Measurements from ENCODE around the gene TENT5C. TPM values are rescaled to one million over a fixed set of nuclear protein-coding genes. Genes with fewer than 3 reads are reported as not detected.

The TENT5C gene
- total and polyA plus RNA-seq, 9 of the 15 experiments (the other 6 are each of a cell fraction or from before 2014, with no cell fraction given): 1.8 to 7.7 (median 4.0) TPM

- TF ChIP-seq ZNF395 (CRISPR knock-in tag; IDR thresholded peaks at IDR 0.05) (peak; percentile 35; the same call in 1 of the 2 replicates), TBP (optimal IDR thresholded peaks at IDR 0.05; ENCODE audit: low read depth, low read length) (peak; percentile 23), RHOXF2B (CRISPR knock-in tag; conservative IDR thresholded peaks at IDR 0.05) (0 out of 2 replicates have a peak, but pooled peaks have one; percentile 62), ZMIZ1 (IDR thresholded peaks at IDR 0.05; ENCODE audit: low read depth in 2 of 2, low read length in 2 of 2) (no peak), ZNF589 (CRISPR knock-in tag; IDR thresholded peaks at IDR 0.05; ENCODE audit: low read depth) (0 out of 2 replicates have a peak, but pooled peaks have one; percentile 14), ZNF518B (CRISPR knock-in tag; IDR thresholded peaks at IDR 0.05) (no peak), DEAF1 (CRISPR knock-in tag; IDR thresholded peaks at IDR 0.05) (no peak), ZNF830 (CRISPR knock-in tag; IDR thresholded peaks at IDR 0.05) (no peak), JUND (IDR thresholded peaks at IDR 0.05; ENCODE audit: borderline replicate concordance, low read depth, low read length) (peak; percentile 67), JUND (tag; IDR thresholded peaks at IDR 0.05; ENCODE audit: borderline replicate concordance, low read depth, low read length) (peak; percentile 48; the same call in 1 of the 3 replicates), CCNT2 (IDR thresholded peaks at IDR 0.05; ENCODE audit: borderline replicate concordance, extremely low read depth, insufficient read length, low read depth, low read length) (no peak), ZNF316 (IDR thresholded peaks at IDR 0.05) (peak; percentile 86), CXXC5 (CRISPR knock-in tag; IDR thresholded peaks at IDR 0.05) (peak; percentile 80), SMARCA4 (IDR thresholded peaks at IDR 0.05) (peak; percentile 54; the same call in 1 of the 2 replicates), KLF16 (IDR thresholded peaks at IDR 0.05) (no peak), RFX5 (IDR thresholded peaks at IDR 0.05; ENCODE audit: low read depth, low read length) (no peak), ZNF140 (CRISPR knock-in tag; IDR thresholded peaks at IDR 0.05) (no peak), KLF13 (tag; IDR thresholded peaks at IDR 0.05; ENCODE audit: borderline replicate concordance, low read depth) (no peak)
Measured at GRCh38 chr1:117656202-117656641, 50.4 kb downstream of the TENT5C start (continued).

Measured in K562 (cell line).